Inflammatory macrophage (primary cell): ENCODE data around the gene PTBP1.

Experiments
- DNase-seq, 2 donors: peaks; one replicate each; pipeline ENCODE4 v3.0.0-alpha.2; 2020 to 2022

PTBP1 gene

DNA sequence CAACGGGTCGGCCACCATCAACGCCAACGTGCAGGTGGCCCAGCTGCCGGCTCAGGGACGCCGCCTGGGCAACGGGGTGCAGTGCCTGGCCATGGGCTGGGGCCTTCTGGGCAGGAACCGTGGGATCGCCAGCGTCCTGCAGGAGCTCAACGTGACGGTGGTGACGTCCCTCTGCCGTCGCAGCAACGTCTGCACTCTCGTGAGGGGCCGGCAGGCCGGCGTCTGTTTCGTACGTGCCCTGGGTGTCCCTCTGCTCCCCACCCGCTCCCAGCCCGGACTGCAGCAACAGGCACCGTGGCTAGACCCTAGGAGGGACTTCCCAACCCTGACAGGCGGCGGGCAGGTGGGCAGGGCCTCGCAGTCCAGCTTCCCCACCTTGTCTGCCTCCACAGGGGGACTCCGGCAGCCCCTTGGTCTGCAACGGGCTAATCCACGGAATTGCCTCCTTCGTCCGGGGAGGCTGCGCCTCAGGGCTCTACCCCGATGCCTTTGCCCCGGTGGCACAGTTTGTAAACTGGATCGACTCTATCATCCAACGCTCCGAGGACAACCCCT is 58.4 kb downstream of the PTBP1 start:
- no peak for DNase-seq

DNA sequence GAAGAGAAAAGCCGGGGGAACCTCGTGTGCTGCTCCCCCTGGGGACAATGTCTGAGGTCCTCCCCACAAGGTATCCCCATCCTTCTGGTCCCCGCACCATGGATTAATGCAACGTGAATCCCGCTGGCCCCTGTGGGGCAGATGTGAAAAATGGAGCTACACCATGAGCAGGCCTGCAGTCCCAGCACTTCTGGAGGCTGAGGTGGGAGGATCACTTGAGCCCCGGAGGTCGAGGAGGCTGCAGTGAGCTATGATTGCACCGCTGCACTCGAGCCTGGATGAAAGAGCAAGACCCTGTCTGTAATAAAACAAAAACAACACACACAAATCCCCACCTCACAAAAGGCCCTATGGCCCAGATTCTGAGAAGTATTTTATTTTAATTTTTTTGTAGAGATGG is 61.0 kb downstream of the PTBP1 start:
- DNase-seq: no peak

DNA sequence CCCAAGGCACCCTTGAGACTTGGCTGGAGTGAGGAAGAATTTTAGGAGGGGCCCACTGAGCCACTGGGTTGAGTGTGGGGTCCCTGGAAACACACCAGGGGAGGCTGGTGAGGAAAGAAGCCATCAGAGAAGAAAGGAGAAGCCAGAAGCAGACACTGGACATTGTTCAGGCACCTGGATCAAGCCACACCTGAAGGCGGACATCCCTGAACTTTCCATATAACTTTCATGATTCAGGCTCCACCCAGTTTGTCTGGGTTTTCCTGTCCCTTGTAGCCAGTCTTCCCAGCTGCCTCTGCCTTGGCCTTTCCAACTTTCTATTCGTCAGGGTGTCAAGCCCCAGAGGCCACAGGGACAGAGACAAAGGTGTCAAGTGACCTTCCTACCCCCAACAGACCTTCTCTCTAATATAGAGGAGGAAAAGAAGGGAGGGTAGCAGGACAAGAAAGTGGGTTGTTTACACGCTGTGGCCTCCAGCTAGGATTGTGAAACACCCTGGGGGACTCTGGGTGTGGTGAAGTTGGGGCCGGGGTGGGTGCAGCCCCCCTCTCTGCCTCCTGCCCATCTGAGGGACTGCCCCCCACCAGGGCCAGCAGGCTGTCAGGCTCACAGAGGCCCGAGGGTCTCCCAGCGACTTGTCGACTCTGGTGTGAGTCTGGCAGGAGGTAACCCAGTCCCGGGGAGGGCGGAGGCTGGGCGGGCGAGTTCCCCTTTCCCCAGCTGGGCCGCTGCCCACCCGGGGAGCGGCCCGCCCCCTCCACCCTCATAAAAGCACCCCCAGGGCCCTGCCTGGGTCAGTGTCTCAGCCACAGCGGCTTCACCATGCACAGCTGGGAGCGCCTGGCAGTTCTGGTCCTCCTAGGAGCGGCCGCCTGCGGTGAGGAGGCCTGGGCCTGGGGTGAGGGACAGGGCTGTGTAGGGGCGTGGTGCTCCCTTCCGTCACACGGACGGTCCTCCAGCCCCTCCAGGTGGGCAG is 61.9 kb downstream of the PTBP1 start, which contains the start of gene CFD:
Gene CFD (plus strand): TSS at position 797 of the 976 bp plus-strand sequence. CDS start 26 bp downstream, at position 823.
- peak; percentile 57 to 61 for DNase-seq

GRCh38 chr19:861141-861755 is 64.0 kb downstream of the PTBP1 start:
- DNase-seq: no peak
